Measurements from ENCODE around the gene TAPBP. TPM values are rescaled to one million over a fixed set of nuclear protein-coding genes. Genes with fewer than 3 reads are reported as not detected.

TAPBP gene
- total RNA-seq, 4 donors from 2014 or later, result 68.1 to 101 (median 77.0) TPM

DNA sequence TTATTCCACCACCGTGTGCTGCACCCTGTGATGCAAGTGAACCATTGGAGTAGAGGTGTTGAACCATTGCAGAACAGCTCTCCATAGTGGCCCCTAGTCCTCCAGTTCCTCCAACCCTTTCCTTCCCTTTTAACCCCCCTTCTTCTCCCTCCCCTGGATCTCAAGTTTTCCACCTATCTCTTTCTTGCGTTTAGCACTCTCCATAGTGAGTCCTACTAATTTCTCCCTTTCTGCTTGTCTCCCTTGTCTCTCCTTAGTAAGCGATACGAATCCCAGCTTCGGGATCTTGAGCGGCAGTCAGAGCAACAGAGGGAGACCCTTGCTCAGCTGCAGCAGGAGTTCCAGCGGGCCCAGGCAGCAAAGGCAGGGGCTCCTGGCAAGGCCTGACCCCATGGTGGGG, 23.4 kb downstream of the TAPBP start:
- H3K4me3 ChIP-seq, result peak overlapping the region in 3 of 4 donors; percentile 82 to 84 (median 82)
- intact Hi-C loops (cut with DNase I), result no loop called here
- DNase-seq, result no peak
- 60 to 74% methylated on average over 6 to 7 of the region's 7 CpGs for WGBS, 2 donors
- TF ChIP-seq, protein P1, sequence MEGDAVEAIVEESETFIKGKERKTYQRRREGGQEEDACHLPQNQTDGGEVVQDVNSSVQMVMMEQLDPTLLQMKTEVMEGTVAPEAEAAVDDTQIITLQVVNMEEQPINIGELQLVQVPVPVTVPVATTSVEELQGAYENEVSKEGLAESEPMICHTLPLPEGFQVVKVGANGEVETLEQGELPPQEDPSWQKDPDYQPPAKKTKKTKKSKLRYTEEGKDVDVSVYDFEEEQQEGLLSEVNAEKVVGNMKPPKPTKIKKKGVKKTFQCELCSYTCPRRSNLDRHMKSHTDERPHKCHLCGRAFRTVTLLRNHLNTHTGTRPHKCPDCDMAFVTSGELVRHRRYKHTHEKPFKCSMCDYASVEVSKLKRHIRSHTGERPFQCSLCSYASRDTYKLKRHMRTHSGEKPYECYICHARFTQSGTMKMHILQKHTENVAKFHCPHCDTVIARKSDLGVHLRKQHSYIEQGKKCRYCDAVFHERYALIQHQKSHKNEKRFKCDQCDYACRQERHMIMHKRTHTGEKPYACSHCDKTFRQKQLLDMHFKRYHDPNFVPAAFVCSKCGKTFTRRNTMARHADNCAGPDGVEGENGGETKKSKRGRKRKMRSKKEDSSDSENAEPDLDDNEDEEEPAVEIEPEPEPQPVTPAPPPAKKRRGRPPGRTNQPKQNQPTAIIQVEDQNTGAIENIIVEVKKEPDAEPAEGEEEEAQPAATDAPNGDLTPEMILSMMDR (IDR thresholded peaks at IDR 0.05), result no peak
- no peak for TF ChIP-seq POLR2A (IDR thresholded peaks at IDR 0.05)
- peaks cover 12 to 76% (median 39%) of the 10 kb centered on the region in 3 donors for H3K36me3 ChIP-seq
- H3K27me3 ChIP-seq, result no peaks in the 10 kb centered on the region
- peak overlapping the region in 2 of 4 donors; percentile 83 to 92 for H3K27ac ChIP-seq
- H3K4me1 ChIP-seq, result peaks cover 21 to 55% (median 25%) of the 10 kb centered on the region in 3 donors
- H3K9me3 ChIP-seq, result no peaks in the 10 kb centered on the region

DNA sequence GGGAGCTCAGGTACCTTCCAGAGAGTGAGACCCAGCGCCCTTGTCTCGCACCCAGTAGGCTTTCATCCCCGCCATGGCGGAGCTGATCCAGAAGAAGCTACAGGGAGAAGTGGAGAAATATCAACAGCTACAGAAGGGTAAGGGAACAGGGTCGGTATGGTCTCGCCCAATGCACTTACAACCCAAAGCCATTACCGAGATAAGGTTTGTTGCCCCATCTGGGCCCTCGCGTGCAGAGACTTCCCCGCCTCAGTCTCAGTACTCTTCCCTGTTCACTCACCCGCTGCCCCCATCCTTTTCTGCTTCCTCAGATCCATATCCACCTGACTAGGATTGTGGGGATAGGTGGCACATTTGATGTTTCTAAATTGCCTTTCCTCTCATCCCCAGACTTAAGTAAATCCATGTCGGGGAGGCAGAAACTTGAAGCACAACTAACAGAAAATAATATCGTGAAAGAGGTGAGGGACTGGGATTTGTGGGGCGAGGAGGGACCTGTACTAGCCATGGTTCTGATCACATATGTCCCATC, 24.0 kb downstream of the TAPBP start:
- Histone ChIP-seq H3K9me3 (no peaks in the 10 kb centered on the region), H3K27me3 (no peaks in the 10 kb centered on the region), H3K4me3 (peak overlapping the region; percentile 53 to 84 (median 82)), H3K4me1 (peaks cover 21 to 49% (median 25%) of the 10 kb centered on the region in 3 donors), H3K27ac (peak overlapping the region; percentile 68 to 92 (median 82)), H3K36me3 (peaks cover 12 to 76% (median 34%) of the 10 kb centered on the region in 3 donors)
- DNase-seq, result no peak
- 0% methylated on average over 8 to 14 of the region's 14 CpGs for WGBS, 2 donors
- intact Hi-C loops (cut with DNase I), result no loop called here
- TF ChIP-seq, protein P1 (IDR thresholded peaks at IDR 0.05), result no peak
- no peak for TF ChIP-seq POLR2A (IDR thresholded peaks at IDR 0.05)

DNA sequence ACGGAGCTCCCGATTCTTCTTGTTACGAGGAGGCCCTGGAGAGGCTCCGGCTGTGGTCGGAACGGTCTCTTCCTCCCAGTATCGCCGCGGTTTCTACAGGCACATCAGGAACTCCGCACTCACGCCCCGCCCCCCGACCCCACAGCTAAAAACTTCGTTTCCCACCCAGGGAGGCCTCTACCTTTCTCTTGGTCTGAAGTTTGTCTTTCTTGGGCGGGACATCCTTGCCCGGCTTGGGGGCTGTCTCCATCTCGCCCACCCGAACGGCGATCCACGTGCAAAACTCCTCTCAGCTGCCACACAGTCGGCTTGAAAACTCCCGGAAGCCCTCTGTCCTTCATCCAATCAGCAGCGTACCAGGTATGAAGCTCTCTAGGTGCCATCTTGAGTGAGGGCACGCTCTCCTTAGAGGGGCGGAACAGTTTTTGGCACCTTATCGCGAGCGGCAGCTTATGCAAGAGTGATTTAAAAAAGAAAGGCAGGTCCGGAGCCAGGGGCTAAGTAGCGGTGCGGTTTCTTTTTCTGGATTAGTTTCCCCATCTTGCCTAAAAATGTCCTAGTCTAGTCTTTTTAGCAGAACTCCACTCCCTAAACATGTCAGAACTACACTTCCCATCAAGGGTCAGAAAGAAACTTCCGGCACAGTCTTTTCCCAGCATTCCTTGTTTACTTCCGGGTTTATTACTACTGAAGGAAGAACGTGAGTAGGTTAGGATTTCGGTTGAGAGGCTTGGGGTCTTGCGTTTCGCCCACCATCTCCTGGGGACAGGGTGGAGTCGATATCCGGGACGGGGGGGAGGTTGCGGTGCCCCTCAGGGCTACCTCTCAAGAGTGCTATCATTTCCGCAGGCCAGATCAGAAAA, 24.7 kb downstream of the TAPBP start, which contains the start of the genes PFDN6 and WDR46:
TSS of gene PFDN6 (plus strand) at position 681 of the 863 bp plus-strand sequence. CDS start 256 bp downstream, outside the sequence.
TSS of gene WDR46 (minus strand) at position 319 of the 863 bp plus-strand sequence. CDS start at position 250, 69 bp downstream.
- peaks cover 21 to 42% (median 25%) of the 10 kb centered on the region in 3 donors for H3K4me1 ChIP-seq
- DNase-seq, result no peak
- intact Hi-C loops (cut with DNase I), result no loop called here
- H3K9me3 ChIP-seq, result no peaks in the 10 kb centered on the region
- H3K27ac ChIP-seq, result peak within 1 kb of the TSS; percentile 68 to 92 (median 82)
- peak within 1 kb of the TSS; percentile 53 to 84 (median 82) for H3K4me3 ChIP-seq
- H3K27me3 ChIP-seq, result no peaks in the 10 kb centered on the region
- peaks cover 12 to 76% (median 30%) of the 10 kb centered on the region in 3 donors for H3K36me3 ChIP-seq
- WGBS, 2 donors, result 1 to 2% methylated on average over 23 to 25 of the region's 43 CpGs
- TF ChIP-seq POLR2A (IDR thresholded peaks at IDR 0.05), result peak in 1 of 4 donors; percentile 45
- TF ChIP-seq, protein P1 (IDR thresholded peaks at IDR 0.05), result no peak

DNA sequence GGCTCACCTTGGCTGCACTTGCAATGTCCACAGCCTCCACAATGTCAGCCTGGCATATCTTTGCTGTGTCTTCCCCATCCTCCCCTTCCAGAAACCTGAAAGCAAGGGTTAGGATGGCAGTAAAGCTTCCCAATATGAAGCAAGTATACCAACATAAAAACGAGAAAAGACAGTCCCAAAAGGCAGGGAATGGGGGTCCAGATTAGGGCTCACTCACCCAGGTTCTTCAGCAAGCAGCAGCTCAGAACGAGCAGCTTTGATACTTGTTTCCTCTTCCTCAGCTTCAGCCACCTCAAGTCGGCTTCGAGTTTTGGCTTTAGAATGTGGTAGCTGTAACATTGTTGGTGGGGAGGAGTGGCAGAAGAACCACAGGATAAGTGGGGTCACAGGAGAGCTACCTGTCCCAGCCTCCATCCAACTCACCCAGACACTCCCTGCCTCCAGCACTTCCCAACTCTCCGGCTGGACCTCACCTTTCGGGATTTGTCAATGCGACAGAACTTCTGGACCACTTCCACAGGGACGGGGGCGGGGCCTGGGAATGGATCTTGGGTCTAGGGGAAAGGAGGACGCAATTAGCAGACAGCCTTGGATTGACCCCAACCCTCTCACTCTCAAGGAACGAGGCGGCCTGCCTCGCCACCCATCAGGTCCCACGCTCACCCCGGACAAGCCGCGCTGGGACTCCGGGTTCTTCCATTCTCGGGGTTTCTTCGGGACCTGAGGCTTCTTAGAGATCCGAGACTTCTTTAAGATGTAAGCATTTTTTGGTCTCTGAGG, 25.5 kb downstream of the TAPBP start:
- Histone ChIP-seq H3K9me3 (no peaks in the 10 kb centered on the region), H3K4me1 (peaks cover 21 to 41% (median 25%) of the 10 kb centered on the region in 3 donors), H3K36me3 (peaks cover 12 to 76% (median 22%) of the 10 kb centered on the region in 3 donors), H3K27me3 (no peaks in the 10 kb centered on the region), H3K27ac (peak overlapping the region; percentile 68 to 92 (median 82)), H3K4me3 (peak overlapping the region; percentile 53 to 84 (median 82))
- no peak for DNase-seq
- TF ChIP-seq POLR2A (IDR thresholded peaks at IDR 0.05), result no peak
- TF ChIP-seq, protein P1 (IDR thresholded peaks at IDR 0.05), result no peak
- intact Hi-C loops (cut with DNase I), result no loop called here
- 3 to 23% methylated on average over 9 to 17 of the region's 21 CpGs for WGBS, 2 donors
